Measurements from ENCODE around the gene LPIN3.

GRCh38 chr20:41386502-41387427 lies 46.1 kb downstream of the LPIN3 start:
- no peak for TF ChIP-seq CTCF (IDR thresholded peaks at IDR 0.05)
- no peak for TF ChIP-seq EP300 (IDR thresholded peaks at IDR 0.05)
- TF ChIP-seq POLR2A (IDR thresholded peaks at IDR 0.05): no peak
- TF ChIP-seq POLR2AphosphoS5 (IDR thresholded peaks at IDR 0.05): no peak
